Urothelium cell line (cell line): ENCODE data around the gene SMG6.
"Not testable (repeated sequence)": the region's sequence is repeated elsewhere in the genome, so short reads cannot be mapped to it uniquely, and the experiment has no call there.

Source experiments
- DNase-seq: peaks from one replicate; pipeline ENCODE4 v3.0.0; 2011; ENCODE audit warnings: low spot score, mixed read lengths
- FAIRE-seq: peaks from 2 replicates; lab custom pipeline; 2011; peaks lifted over from hg19 to GRCh38; lab: Jason Lieb, UNC

The SMG6 gene

GRCh38 chr17:2155573-2155972, 148.0 kb downstream of the SMG6 start:
- FAIRE-seq = no peak
- DNase-seq = no peak

- FAIRE-seq (no peak), DNase-seq (no peak)
Observed at GRCh38 chr17:2151358-2152033, 152.1 kb downstream of the SMG6 start.

- no peak for FAIRE-seq
- DNase-seq = no peak
Observed at GRCh38 chr17:2150806-2151205, 152.8 kb downstream of the SMG6 start.

GRCh38 chr17:2149934-2150333, 153.7 kb downstream of the SMG6 start:
- no peak for DNase-seq
- FAIRE-seq = no peak

GRCh38 chr17:2146132-2146871, 157.3 kb downstream of the SMG6 start:
- no peak for DNase-seq

GRCh38 chr17:2144701-2145100, 158.9 kb downstream of the SMG6 start:
- no peak for DNase-seq

More at GRCh38 chr17:2146132-2146871, 157.3 kb downstream of the SMG6 start:
- no peak for FAIRE-seq

GRCh38 chr17:2143332-2143731, 160.3 kb downstream of the SMG6 start:
- no peak for FAIRE-seq

More at GRCh38 chr17:2144701-2145100, 158.9 kb downstream of the SMG6 start:
- no peak for FAIRE-seq

GRCh38 chr17:2142682-2143081, 160.9 kb downstream of the SMG6 start:
- not testable (repeated sequence) for FAIRE-seq, DNase-seq

More at GRCh38 chr17:2143332-2143731, 160.3 kb downstream of the SMG6 start:
- no peak for DNase-seq

- FAIRE-seq = no peak
- DNase-seq = no peak
Observed at GRCh38 chr17:2140683-2141082, 162.9 kb downstream of the SMG6 start.

GRCh38 chr17:2138761-2139160, 164.8 kb downstream of the SMG6 start:
- DNase-seq = no peak

GRCh38 chr17:2138318-2138717, 165.3 kb downstream of the SMG6 start:
- DNase-seq (no peak), FAIRE-seq (no peak)

More at GRCh38 chr17:2138761-2139160, 164.8 kb downstream of the SMG6 start:
- FAIRE-seq = no peak

GRCh38 chr17:2137342-2138098, 166.1 kb downstream of the SMG6 start:
- FAIRE-seq (no peak), DNase-seq (no peak)

GRCh38 chr17:2136241-2136640, 167.3 kb downstream of the SMG6 start:
- no peak for FAIRE-seq
- DNase-seq = no peak

GRCh38 chr17:2128011-2128410, 175.6 kb downstream of the SMG6 start:
- no peak for FAIRE-seq
- DNase-seq = no peak

GRCh38 chr17:2125013-2125535, 178.5 kb downstream of the SMG6 start:
- FAIRE-seq = no peak

GRCh38 chr17:2124391-2124790, 179.2 kb downstream of the SMG6 start:
- FAIRE-seq = no peak
- DNase-seq = no peak

More at GRCh38 chr17:2125013-2125535, 178.5 kb downstream of the SMG6 start:
- no peak for DNase-seq

GRCh38 chr17:2123375-2124251, 180.0 kb downstream of the SMG6 start:
- FAIRE-seq (no peak), DNase-seq (no peak)

GRCh38 chr17:2122641-2123302, 180.8 kb downstream of the SMG6 start:
- FAIRE-seq = no peak
- no peak for DNase-seq

- FAIRE-seq (no peak), DNase-seq (no peak)
Observed at GRCh38 chr17:2120586-2121335, 182.8 kb downstream of the SMG6 start.
